NCI-H510A treated with DMSO at 0.1 percent for 48 hours (cell line): ENCODE results near the gene KDR.

Experiments used
- DNase-seq: peaks from one replicate; lab custom pipeline; 2025; lab: John Stamatoyannopoulos, UW

The KDR gene

GRCh38 chr4:55123791-55124190 lies 1.6 kb downstream of the KDR start:
- DNase-seq, result no peak

DNA sequence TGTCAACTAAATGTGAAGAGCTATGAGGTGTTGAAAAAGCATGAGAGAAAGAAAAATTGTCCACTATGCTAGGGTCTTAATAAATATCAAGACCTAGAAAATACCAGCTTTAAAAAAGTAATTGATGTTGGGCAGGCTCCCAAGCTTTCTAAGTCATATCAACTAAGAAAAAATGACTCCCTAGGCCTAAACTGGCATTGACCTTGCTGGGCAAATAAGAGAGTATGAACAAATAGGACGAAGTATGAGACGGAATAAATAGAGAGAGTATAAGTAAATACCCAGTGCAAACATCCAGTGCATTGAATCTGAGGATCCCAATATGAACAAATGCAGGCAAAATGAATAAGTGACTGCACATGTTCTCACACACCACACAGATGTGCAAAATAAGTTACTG lies 3.2 kb downstream of the KDR start:
- DNase-seq, result peak; percentile 50

DNA sequence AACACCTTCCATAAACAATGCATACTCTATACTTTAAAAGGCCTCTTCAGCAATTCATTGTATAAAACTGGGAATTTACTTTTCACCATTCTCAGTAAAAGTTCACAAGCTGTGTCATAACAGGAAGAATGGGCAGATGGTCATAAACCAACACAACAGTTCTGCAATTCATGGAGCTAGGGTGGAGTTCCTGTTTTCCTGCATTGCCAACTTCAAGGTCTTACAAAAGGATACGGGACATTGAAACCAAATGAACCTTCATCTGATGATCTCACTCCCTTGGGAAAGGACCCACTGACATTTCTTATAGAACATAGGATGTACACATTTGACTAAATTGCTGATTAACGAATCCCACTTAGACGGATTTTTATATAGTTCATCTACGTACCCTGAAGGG lies 4.1 kb downstream of the KDR start:
- peak; percentile 10 for DNase-seq

DNA sequence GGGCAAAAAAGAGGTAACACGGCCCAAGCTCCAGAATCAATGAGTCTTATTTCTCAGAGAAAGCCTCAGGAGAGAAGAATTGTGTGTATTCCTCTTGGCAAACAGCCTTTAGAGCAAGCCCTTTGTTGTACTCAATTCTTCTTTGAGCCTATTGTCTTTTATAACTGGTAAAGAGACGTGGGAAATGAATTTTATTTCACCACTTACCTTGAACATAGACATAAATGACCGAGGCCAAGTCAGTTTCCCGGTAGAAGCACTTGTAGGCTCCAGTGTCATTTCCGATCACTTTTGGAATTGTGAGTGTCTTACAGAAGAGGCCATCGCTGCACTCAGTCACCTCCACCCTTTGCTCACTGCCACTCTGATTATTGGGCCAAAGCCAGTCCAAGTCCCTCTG lies 7.0 kb downstream of the KDR start:
- DNase-seq, result no peak

DNA sequence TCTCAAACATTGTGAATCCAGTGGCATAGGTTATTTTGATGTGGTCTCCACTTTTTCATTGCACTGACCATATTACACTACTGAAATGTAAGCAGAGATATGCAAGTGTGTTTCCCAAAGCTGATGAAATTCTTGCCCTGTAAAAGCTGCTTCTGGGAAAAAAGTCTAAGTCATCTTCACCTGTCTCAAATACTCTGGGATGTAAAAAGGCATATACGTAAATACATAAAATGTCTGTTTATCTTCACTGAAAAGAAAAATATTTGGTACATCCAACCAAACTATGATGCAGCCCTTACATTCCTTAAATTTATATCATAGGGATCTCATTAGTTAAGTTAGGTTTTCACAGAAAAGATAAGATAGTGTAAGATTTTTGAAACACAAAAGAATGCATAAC lies 7.9 kb downstream of the KDR start:
- no peak for DNase-seq

DNA sequence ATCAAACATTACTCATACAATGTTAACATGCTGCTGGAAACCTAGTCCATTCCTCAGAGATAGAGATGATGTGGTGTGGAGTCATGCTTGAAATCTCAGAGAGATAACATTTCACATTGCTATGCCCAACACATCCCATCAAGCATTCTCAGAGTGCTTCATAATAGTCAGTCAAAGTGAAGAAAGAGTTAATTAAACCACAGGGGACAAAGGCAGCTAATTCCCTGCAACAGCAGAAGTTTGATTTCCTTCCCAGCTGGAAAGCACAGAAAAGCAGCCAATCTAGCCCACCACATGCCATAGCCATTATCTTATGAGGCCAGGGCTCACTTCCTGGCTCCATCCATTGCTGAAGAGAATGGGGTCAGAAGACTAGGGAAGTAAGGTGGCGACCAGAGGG lies 8.9 kb downstream of the KDR start:
- DNase-seq, result no peak

DNA sequence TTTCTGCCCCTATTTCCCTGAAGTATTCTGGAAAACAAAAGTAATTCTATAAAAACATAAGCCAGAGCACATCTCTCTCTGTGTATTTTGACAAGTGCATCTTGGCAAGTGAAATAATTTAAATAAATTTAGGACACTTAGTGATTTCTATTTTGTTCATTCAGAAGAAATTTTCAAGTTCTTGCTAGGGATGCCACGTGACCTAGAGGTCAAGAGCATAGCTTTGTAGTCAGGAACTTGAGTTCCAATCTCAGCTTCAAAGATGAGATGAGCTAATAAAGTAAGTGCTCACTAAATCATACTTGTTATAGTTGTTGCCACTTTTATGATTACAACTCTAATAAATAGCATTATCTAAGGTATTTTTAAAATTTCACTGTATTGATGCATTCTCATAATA lies 13.8 kb downstream of the KDR start:
- DNase-seq, result no peak

DNA sequence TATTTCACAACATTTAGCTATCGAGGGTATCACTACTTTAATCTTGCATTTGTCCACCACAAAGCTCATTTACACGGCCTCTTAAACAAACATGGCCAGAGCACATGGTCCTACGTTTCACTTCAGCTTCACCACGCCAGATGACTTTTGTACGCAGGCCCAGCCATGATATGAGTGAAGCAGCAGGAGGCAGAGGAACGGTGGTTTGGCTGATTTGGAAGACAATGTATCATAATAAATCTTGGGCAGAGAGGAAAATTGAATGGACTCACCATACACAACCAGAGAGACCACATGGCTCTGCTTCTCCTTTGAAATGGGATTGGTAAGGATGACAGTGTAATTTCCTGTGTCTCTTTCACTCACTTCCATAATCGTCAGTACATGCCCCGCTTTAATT lies 15.3 kb downstream of the KDR start:
- no peak for DNase-seq

GRCh38 chr4:55107054-55107453 lies 18.3 kb downstream of the KDR start:
- DNase-seq, result no peak

GRCh38 chr4:55103224-55103623 lies 22.2 kb downstream of the KDR start:
- DNase-seq, result peak; percentile 51

GRCh38 chr4:55099816-55100215 lies 25.6 kb downstream of the KDR start:
- no peak for DNase-seq

- no peak for DNase-seq
Observed at GRCh38 chr4:55098456-55099204, 26.8 kb downstream of the KDR start.

DNA sequence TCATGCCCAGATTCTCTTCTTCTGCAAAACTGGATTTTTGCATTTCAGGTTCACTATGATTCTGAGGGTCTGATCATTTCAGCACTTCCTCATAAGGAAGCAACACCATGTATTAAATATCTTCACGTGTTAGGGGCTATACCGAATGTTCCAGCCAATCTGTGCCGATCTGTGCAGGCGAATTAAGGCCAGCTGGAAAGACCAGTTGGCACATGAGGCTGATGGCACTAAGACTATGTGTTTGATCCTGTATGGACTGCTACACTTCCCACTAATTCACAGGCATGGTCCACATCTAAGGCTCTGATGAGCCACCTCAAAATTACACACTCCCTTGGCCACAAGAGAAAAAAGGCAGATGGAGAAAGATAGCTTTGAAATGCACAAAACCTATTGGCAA lies 28.8 kb downstream of the KDR start:
- DNase-seq, result no peak

- no peak for DNase-seq
Observed at GRCh38 chr4:55096045-55096444, 29.4 kb downstream of the KDR start.

DNA sequence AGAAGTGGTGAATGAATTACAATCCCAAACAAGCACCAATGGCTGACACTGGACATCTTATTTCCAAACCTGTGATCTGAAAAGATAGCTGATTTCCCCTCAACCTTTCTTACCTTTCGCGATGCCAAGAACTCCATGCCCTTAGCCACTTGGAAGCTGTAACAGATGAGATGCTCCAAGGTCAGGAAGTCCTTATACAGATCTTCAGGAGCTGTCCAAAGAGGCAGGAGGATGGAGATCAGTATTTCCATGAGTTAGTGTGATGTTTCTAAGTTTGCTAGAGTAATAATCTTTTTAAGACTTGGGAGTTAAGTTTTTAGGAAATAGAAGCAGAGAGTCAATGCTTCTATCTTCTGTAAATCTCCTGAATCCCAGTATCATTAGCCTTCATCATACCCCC lies 32.9 kb downstream of the KDR start:
- no peak for DNase-seq

GRCh38 chr4:55089916-55090315 lies 35.5 kb downstream of the KDR start:
- no peak for DNase-seq

DNA sequence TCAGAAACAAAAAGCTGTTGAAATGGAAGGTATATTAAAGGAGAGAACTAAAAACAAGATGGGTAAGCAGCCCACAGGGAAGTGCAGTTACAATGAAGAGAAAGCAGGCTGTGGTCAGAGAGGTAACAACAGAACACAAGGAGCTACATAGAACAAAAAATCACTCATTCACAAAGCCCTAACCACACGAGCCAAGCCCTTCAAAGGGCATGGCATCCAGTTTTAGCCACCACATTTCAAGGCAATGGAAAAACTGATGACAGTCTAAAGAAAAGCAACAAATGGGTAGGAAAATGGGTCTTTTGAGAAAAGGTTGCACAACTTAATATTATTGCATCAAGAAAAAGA lies 37.5 kb downstream of the KDR start:
- DNase-seq, result no peak

GRCh38 chr4:55087009-55087912 lies 38.1 kb downstream of the KDR start:
- no peak for DNase-seq

DNA sequence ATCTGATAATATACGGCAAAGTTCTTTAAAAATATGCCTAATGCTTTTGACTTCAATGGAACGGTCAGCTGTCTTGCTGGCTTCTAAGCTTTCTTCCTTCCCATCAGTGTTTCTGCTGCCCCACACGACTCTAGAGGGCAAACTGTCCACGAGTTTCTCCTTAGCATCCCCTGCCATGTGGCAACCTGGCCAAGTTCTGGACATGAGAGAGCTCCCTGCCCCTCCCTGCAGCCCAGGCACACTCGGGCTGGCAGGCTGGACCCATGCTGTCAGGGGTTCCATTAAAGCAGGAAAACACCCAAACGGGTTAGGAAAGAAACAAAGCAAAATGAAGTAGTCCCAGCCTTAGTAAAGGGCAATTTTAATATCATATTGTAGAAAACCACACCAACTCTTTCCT lies 38.8 kb downstream of the KDR start:
- DNase-seq, result no peak

- no peak for DNase-seq
Observed at GRCh38 chr4:55083735-55084134, 41.7 kb downstream of the KDR start.

DNA sequence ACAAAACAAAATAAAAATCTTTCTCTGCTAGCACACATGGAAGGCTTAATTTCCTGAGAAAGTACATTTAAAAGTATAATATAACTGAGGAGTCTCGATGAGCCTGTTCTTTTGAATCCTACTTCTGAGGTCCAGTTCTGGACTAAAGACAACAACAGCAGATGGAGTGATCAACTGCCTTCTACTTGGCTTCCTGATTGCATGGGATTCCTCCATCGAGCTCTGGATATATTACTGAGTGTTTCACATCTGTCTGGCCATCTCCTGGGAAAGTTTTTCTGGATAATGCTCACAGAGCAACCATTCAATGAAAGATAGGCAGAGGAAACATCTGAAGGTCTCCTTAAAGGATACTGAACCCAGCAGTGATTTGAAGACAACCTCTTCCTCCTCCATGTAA lies 42.6 kb downstream of the KDR start:
- no peak for DNase-seq

- DNase-seq, result no peak
Observed at GRCh38 chr4:55080174-55080865, 45.1 kb downstream of the KDR start.
